Left colon (tissue), 2 donors: Measurements from ENCODE around the gene RPL12. TPM values are rescaled to one million over a fixed set of nuclear protein-coding genes. Genes with fewer than 3 reads are reported as not detected.

Experiments used
- ATAC-seq: fragments of 200-7000 bp; cut with Tn5 transposase; one replicate; pipeline ENCODE4 v1.9.1; 2020; ENCODE audit warnings: mild to moderate bottlenecking, moderate library complexity
- DNase-seq, 2 donors: peaks; one replicate each; pipeline ENCODE4 v3.0.0-alpha.2; 2020
- intact Hi-C, 2 donors: fragments of 100-400 bp; cut with DNase I in 1 of 2; cut with micrococcal nuclease in 1 of 2; formaldehyde crosslinking; loops; one replicate each; pipeline versions ENCODE4 v1.11.2 to v1.14.0; 2022; cut with DNase I, micrococcal nuclease
- long read RNA-seq: library from polyadenylated mRNA; unstranded; transcript quantifications from one replicate; pipeline ENCODE4 v2.0.0, GENCODE V29; 2021
- total RNA-seq, 2 donors: library from RNA; stranded (reverse); fragmentation: NEBNext Ultra II Directional; extraction: Animal tissue kit (Norgen Biotek cat#: 25700); gene quantifications; one replicate each; pipeline ENCODE4 v1.2.1, GENCODE V29; 2021
- donor health status: DM: no; HTN: no; CAD: no.
- donor health status: DM: yes; HTN: yes; CAD: no.

RPL12 gene
- 100 to 1,000 TPM; 837 to 857 TPM for total RNA-seq
- long read RNA-seq, transcript RPL12-204 (7 exons, 864 nt): minor isoform, 6 of 195 reads
- long read RNA-seq, transcript RPL12-201 (7 exons, 633 nt): major isoform, 165 of 195 reads
- long read RNA-seq, partial matches to known transcripts: 19 of 195 reads
- long read RNA-seq, other reads (novel, unspliced or antisense): 4 of 195 reads

GRCh38 chr9:127450830-127451607 lies at the start of gene RPL12, which contains the start of gene LRSAM1:
TSS of gene RPL12 (minus strand) at chr9:127451406. CDS start at chr9:127451317, 89 bp downstream.
TSS of gene LRSAM1 (plus strand) at chr9:127451510. CDS start at chr9:127454528, 3,018 bp downstream.
- ATAC-seq (peak; percentile 79), DNase-seq (peak; percentile 96 to 99)
- intact Hi-C loops: no loop called here

GRCh38 chr9:127500862-127501261 lies 49.7 kb upstream of the RPL12 start:
- DNase-seq: no peak
- ATAC-seq: no peak
- intact Hi-C loops: loop anchor here (5.0 to 10.0 kb wide), 2 partner anchors 86 to 234 kb away; partner anchors contain the start of gene TOR2A (in 1 of the 2)

GRCh38 chr9:127500399-127500798 lies 49.2 kb upstream of the RPL12 start:
- DNase-seq: no peak
- ATAC-seq: no peak
- intact Hi-C loops: loop anchor here (5.0 to 10.0 kb wide), 2 partner anchors 87 to 234 kb away; partner anchors contain the start of gene TOR2A (in 1 of the 2)

GRCh38 chr9:127498298-127498697 lies 47.1 kb upstream of the RPL12 start:
- ATAC-seq (no peak), DNase-seq (no peak)
- intact Hi-C loops: no loop called here

GRCh38 chr9:127497656-127498290 lies 46.6 kb upstream of the RPL12 start:
- ATAC-seq: no peak
- no peak for DNase-seq
- intact Hi-C loops: no loop called here

- no peak for ATAC-seq
- no peak for DNase-seq
- intact Hi-C loops: no loop called here
Measured at GRCh38 chr9:127496974-127497373, 45.8 kb upstream of the RPL12 start.

GRCh38 chr9:127495884-127496555 lies 44.8 kb upstream of the RPL12 start:
- peak; percentile 61 for ATAC-seq
- DNase-seq: no peak
- intact Hi-C loops: no loop called here

- intact Hi-C loops: no loop called here
Measured at GRCh38 chr9:127494304-127494702, 43.1 kb upstream of the RPL12 start.

GRCh38 chr9:127493592-127494303 lies 42.5 kb upstream of the RPL12 start:
- no peak for ATAC-seq
- intact Hi-C loops: no loop called here
- peak in 1 of 2 donors; percentile 25 for DNase-seq

More at GRCh38 chr9:127494304-127494702, 43.1 kb upstream of the RPL12 start:
- ATAC-seq (peak; percentile 23), DNase-seq (peak in 1 of 2 donors; percentile 28)

- intact Hi-C loops: no loop called here
- DNase-seq (no peak), ATAC-seq (no peak)
Measured at GRCh38 chr9:127492616-127493015, 41.4 kb upstream of the RPL12 start.

- intact Hi-C loops: no loop called here
- ATAC-seq: no peak
- no peak for DNase-seq
Measured at GRCh38 chr9:127491516-127491915, 40.3 kb upstream of the RPL12 start.

- no peak for ATAC-seq
- DNase-seq: no peak
- intact Hi-C loops: no loop called here
Measured at GRCh38 chr9:127490535-127491230, 39.5 kb upstream of the RPL12 start.

GRCh38 chr9:127489471-127490115 lies 38.4 kb upstream of the RPL12 start:
- ATAC-seq: no peak
- DNase-seq: no peak
- intact Hi-C loops: no loop called here

GRCh38 chr9:127488946-127489345 lies 37.7 kb upstream of the RPL12 start:
- intact Hi-C loops: no loop called here
- no peak for DNase-seq
- no peak for ATAC-seq

GRCh38 chr9:127485995-127486394 lies 34.8 kb upstream of the RPL12 start:
- intact Hi-C loops: no loop called here

GRCh38 chr9:127482662-127483061 lies 31.5 kb upstream of the RPL12 start:
- ATAC-seq (no peak), DNase-seq (no peak)
- intact Hi-C loops: no loop called here

More at GRCh38 chr9:127485995-127486394, 34.8 kb upstream of the RPL12 start:
- no peak for DNase-seq
- no peak for ATAC-seq

GRCh38 chr9:127479507-127480081 lies 28.4 kb upstream of the RPL12 start:
- ATAC-seq: no peak
- intact Hi-C loops: no loop called here
- DNase-seq: no peak
